IMR-90 (cell line): ENCODE data around the gene CFAP92. TPM values are rescaled to one million over a fixed set of nuclear protein-coding genes. Genes with fewer than 3 reads are reported as not detected.

Source experiments
- ATAC-seq: fragments of 200-7000 bp; cut with Tn5 transposase; 2 replicates; pipeline ENCODE4 v1.9.1; 2020; ENCODE audit warnings: low read depth, mild to moderate bottlenecking, moderate library complexity
- BruUV-seq: library from RNA; stranded (reverse); fragments of 400-500 nt; replicated peaks from 2 replicates; lab custom pipeline; 2021; lab: Mats Ljungman, UMichigan
- CTCF ChIA-PET: fragments of 300-600 bp; formaldehyde crosslinking; extraction: SDS; loops from one replicate; lab custom pipeline; 2021; ENCODE audit warnings: antibody characterized with exemption; lab: Yijun Ruan, JAX
- POLR2A ChIA-PET: fragments of 300-600 bp; sonication (Branson Sonifier 250); formaldehyde crosslinking; loops from one replicate; lab custom pipeline; 2022; ENCODE audit warnings: antibody characterized with exemption; ENCODE audit not compliant: unreplicated experiment; lab: Charles Lee
- DNase-seq: peaks from one replicate; pipeline ENCODE4 v3.0.0; 2013
- H2AFZ ChIP-seq: replicated peaks from 2 replicates; pipeline ENCODE3; 2013; ENCODE audit warnings: low read length, mild to moderate bottlenecking; ENCODE audit not compliant: poor library complexity
- H2AK5ac ChIP-seq: 2 replicates; pipeline ENCODE4 v1.6.1; 2013; ENCODE audit warnings: low read depth, low read length, inconsistent platforms
- H2AK9ac ChIP-seq: replicated peaks from 2 replicates; pipeline ENCODE3; 2013; ENCODE audit warnings: mild to moderate bottlenecking, low read depth, low read length, moderate library complexity; ENCODE audit not compliant: poor library complexity
- H2BK120ac ChIP-seq: 2 replicates; pipeline ENCODE4 v1.6.1; 2013; ENCODE audit warnings: low read depth, low read length, inconsistent platforms
- H2BK15ac ChIP-seq: 3 replicates; pipeline ENCODE4 v1.6.1; 2013; ENCODE audit warnings: low read depth, low read length, inconsistent platforms
- H2BK20ac ChIP-seq: 2 replicates; pipeline ENCODE4 v1.6.1; 2013; ENCODE audit warnings: low read depth, mild to moderate bottlenecking, inconsistent platforms, low read length, moderate library complexity
- H2BK5ac ChIP-seq: 2 replicates; pipeline ENCODE4 v1.6.1; 2013; ENCODE audit warnings: mild to moderate bottlenecking, low read depth, low read length, inconsistent platforms; ENCODE audit not compliant: poor library complexity, severe bottlenecking
- H3K14ac ChIP-seq: replicated peaks from 2 replicates; pipeline ENCODE4 v1.6.1; 2013; ENCODE audit warnings: low read depth, low read length, inconsistent platforms
- H3K18ac ChIP-seq: 2 replicates; pipeline ENCODE4 v1.6.1; 2013; ENCODE audit warnings: low read depth, low read length, control low read depth
- H3K23ac ChIP-seq: 2 replicates; pipeline ENCODE4 v1.6.1; 2013; ENCODE audit warnings: low read depth, low read length, inconsistent platforms
- H3K27ac ChIP-seq: 2 replicates; pipeline ENCODE4 v1.5.1; 2013; ENCODE audit warnings: mild to moderate bottlenecking, control low read depth, low read length; ENCODE audit not compliant: insufficient read depth
- H3K27me3 ChIP-seq: 2 replicates; pipeline ENCODE4 v1.6.1; 2013; ENCODE audit warnings: low read length; ENCODE audit not compliant: control insufficient read depth, insufficient read depth
- H3K36me3 ChIP-seq: 2 replicates; pipeline ENCODE4 v1.6.1; 2013; ENCODE audit warnings: low read length, mixed read lengths; ENCODE audit not compliant: control insufficient read depth, insufficient read depth
- H3K4ac ChIP-seq: 2 replicates; pipeline ENCODE4 v1.6.1; 2013; ENCODE audit warnings: low read depth, low read length, inconsistent platforms
- H3K4me1 ChIP-seq: 2 replicates; pipeline ENCODE4 v1.6.1; 2013; ENCODE audit warnings: low read length, mixed read lengths; ENCODE audit not compliant: control insufficient read depth, insufficient read depth
- H3K4me2 ChIP-seq: 2 replicates; pipeline ENCODE4 v1.6.1; 2013; ENCODE audit warnings: low read depth, mild to moderate bottlenecking, control low read depth, low read length, moderate library complexity
- H3K4me3 ChIP-seq: 2 replicates; pipeline ENCODE4 v1.5.1; 2013; ENCODE audit warnings: low read depth, mild to moderate bottlenecking, control low read depth, low read length, moderate library complexity; ENCODE audit not compliant: insufficient read depth
- H3K56ac ChIP-seq: 2 replicates; pipeline ENCODE4 v1.6.1; 2013; ENCODE audit warnings: low read length, inconsistent platforms; ENCODE audit not compliant: insufficient read depth; ENCODE audit errors: extremely low read depth
- H3K79me1 ChIP-seq, 2 experiments: 2 replicates each; pipeline ENCODE4 v1.6.1; 2013; ENCODE audit warnings: low read length in 2 of 2, inconsistent platforms in 1 of 2, low read depth in 1 of 2
- H3K9ac ChIP-seq: 2 replicates; pipeline ENCODE4 v1.6.1; 2013; ENCODE audit warnings: low read depth, low read length, control low read depth
- H3K9me1 ChIP-seq: 2 replicates; pipeline ENCODE4 v1.6.1; 2013; ENCODE audit warnings: low read length, inconsistent platforms; ENCODE audit not compliant: insufficient read depth
- H3K9me3 ChIP-seq: 2 replicates; pipeline ENCODE4 v1.6.1; 2013; ENCODE audit warnings: low read length; ENCODE audit not compliant: control insufficient read depth, insufficient read depth
- H4K20me1 ChIP-seq: 2 replicates; pipeline ENCODE4 v1.6.1; 2013; ENCODE audit warnings: low read length, inconsistent platforms; ENCODE audit not compliant: insufficient read depth
- H4K5ac ChIP-seq: 2 replicates; pipeline ENCODE4 v1.6.1; 2013; ENCODE audit warnings: mild to moderate bottlenecking, low read depth, low read length, control low read depth
- H4K8ac ChIP-seq, 2 experiments: 2 replicates each; pipeline ENCODE4 v1.6.1; 2013; ENCODE audit warnings: low read depth in 2 of 2, low read length in 2 of 2, control low read depth in 1 of 2, inconsistent platforms in 1 of 2
- H4K91ac ChIP-seq: 2 replicates; pipeline ENCODE4 v1.6.1; 2013; ENCODE audit warnings: low read depth, low read length, inconsistent platforms; ENCODE audit not compliant: insufficient read depth
- CHD1 ChIP-seq: IDR thresholded peaks from 2 replicates; pipeline ENCODE4 v1.6.1; 2012; ENCODE audit warnings: low read depth, low read length, improper control_type of control experiment
- ELK1 ChIP-seq: fragments of 150-350 bp; IDR thresholded peaks from 2 replicates; pipeline ENCODE4 v1.6.1; 2016; ENCODE audit warnings: low read depth, mild to moderate bottlenecking, low read length, moderate library complexity, borderline replicate concordance
- FOS ChIP-seq: fragments of 150-350 bp; IDR thresholded peaks from 2 replicates; pipeline ENCODE4 v1.6.1; 2016; ENCODE audit warnings: low read depth, low read length
- NFE2L2 ChIP-seq: fragments of 150-350 bp; IDR thresholded peaks from 2 replicates; pipeline ENCODE4 v1.6.1; 2016; ENCODE audit warnings: low read depth, mild to moderate bottlenecking, low read length
- RAD21 ChIP-seq: IDR thresholded peaks from 2 replicates; pipeline ENCODE4 v1.6.1; 2012; ENCODE audit warnings: low read length, improper control_type of control experiment
- WGBS, 2 experiments: methylation state at CpG; one replicate each; pipeline versions ENCODE4 v1.1.5 to v1.1.7; 2013; ENCODE audit warnings: missing lambda C conversion rate in 2 of 2; ENCODE audit not compliant: insufficient read length in 1 of 2; ENCODE audit errors: extremely low coverage in 2 of 2; 5-methylcytosine and 5-hydroxymethylcytosine counted together
- dilution Hi-C: fragments of 300-500 bp; cut with HindIII; formaldehyde crosslinking; loops from one replicate; pipeline ENCODE4 v1.14.3; 2018; ENCODE audit warnings: low sequenced_read_pairs; ENCODE audit not compliant: unreplicated experiment
- in situ Hi-C: fragments of 300-500 bp; cut with MboI; formaldehyde crosslinking; loops from 3 replicates; pipeline ENCODE4 v1.14.3; 2019; ENCODE audit warnings: low sequenced_read_pairs, inconsistent platforms, mixed read lengths
- intact Hi-C: fragments of 100-400 bp; cut with micrococcal nuclease; formaldehyde crosslinking; loops from 2 replicates; pipeline ENCODE4 v1.10.0; 2022
- polyA plus RNA-seq, 3 experiments: library from polyadenylated mRNA; depleted of rRNA; stranded (reverse); fragments of >200 nt; gene quantifications; 2 replicates each; pipeline ENCODE4 v1.2.3, GENCODE V29; 2012; ENCODE audit warnings: low replicate concordance in 1 of 3
- total RNA-seq: library from RNA; depleted of rRNA; stranded (reverse); fragments of >200 nt; gene quantifications from 2 replicates; pipeline ENCODE4 v1.2.3, GENCODE V29; 2012

Gene CFAP92
- total and polyA plus RNA-seq, 2 of the 4 experiments (the other 2 are of a cell fraction) = not detected

GRCh38 chr3:128965818-128966217, 28.1 kb downstream of the CFAP92 start:
- Histone ChIP-seq H2BK15ac (no peak overlapping the region), H3K27ac (no peak overlapping the region), H3K27me3 (peaks cover 18% of the 10 kb centered on the region), H3K36me3 (no peaks in the 10 kb centered on the region), H2AFZ (no peak overlapping the region), H4K91ac (no peak overlapping the region), H3K4me3 (no peak overlapping the region), H3K9ac (no peak overlapping the region), H4K5ac (no peak overlapping the region), H3K4me2 (no peak overlapping the region), H2AK5ac (no peak overlapping the region), H3K4me1 (no peaks in the 10 kb centered on the region), H3K79me1 (no peaks in the 10 kb centered on the region), H4K8ac (no peak overlapping the region), H2BK5ac (no peak overlapping the region), H3K4ac (no peak overlapping the region), H2BK20ac (no peak overlapping the region), H4K20me1 (no peaks in the 10 kb centered on the region), H2AK9ac (no peak overlapping the region), H3K9me3 (no peaks in the 10 kb centered on the region), H2BK120ac (no peak overlapping the region), H3K23ac (no peak overlapping the region), H3K56ac (no peak overlapping the region), H3K18ac (no peak overlapping the region), H3K14ac (no peak overlapping the region), H3K9me1 (no peaks in the 10 kb centered on the region; the same call in 1 of the 2 replicates)
- ATAC-seq (no peak), DNase-seq (no peak)
- CTCF ChIA-PET = no interaction called here
- WGBS, 2 experiments = no CpG with 5 or more reads among the region's 3 CpGs
- TF ChIP-seq FOS (no peak), RAD21 (no peak), CHD1 (no peak), ELK1 (no peak), NFE2L2 (no peak)
- in situ Hi-C loops = no loop called here
- POLR2A ChIA-PET = no interaction called here
- intact Hi-C loops = no loop called here
- dilution Hi-C loops = no loop called here
- BruUV-seq = no TSS peak
